ENCODE data around the gene WIPF2.

The WIPF2 gene

DNA sequence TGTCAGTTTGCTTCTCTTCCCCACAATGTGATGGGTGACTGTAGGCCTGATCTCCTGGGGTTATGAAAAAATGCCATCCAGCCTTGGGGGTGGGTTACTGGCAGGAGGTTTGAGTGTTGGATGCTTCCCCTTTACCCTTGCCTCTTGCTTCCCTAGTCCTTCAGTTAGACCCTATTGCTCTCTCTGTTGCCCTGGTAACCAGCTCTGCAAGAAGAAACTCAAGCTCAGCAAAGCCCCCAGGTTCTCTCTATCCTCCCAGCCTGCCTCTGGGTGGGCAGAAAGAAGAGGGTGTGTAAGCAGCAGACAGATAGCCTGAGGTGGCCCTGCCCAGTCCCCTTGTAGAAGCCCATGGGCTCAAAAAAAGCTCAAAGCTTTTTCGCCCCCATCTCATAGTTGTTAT is 44.6 kb upstream of the WIPF2 start:
- no peak for TF ChIP-seq FOXP2 (optimal IDR thresholded peaks at IDR 0.05; ENCODE audit: borderline replicate concordance, extremely low read depth, extremely low read length, insufficient read depth)
- no peak for TF ChIP-seq TAF1 (IDR thresholded peaks at IDR 0.05; ENCODE audit: borderline replicate concordance, insufficient read depth, low read length)
- no peak for TF ChIP-seq SIN3A (IDR thresholded peaks at IDR 0.05; ENCODE audit: borderline replicate concordance, insufficient read depth, low read length)
- no peak for TF ChIP-seq POLR2AphosphoS5 (IDR thresholded peaks at IDR 0.05; ENCODE audit: low read depth, low read length)
- TF ChIP-seq, protein P1, sequence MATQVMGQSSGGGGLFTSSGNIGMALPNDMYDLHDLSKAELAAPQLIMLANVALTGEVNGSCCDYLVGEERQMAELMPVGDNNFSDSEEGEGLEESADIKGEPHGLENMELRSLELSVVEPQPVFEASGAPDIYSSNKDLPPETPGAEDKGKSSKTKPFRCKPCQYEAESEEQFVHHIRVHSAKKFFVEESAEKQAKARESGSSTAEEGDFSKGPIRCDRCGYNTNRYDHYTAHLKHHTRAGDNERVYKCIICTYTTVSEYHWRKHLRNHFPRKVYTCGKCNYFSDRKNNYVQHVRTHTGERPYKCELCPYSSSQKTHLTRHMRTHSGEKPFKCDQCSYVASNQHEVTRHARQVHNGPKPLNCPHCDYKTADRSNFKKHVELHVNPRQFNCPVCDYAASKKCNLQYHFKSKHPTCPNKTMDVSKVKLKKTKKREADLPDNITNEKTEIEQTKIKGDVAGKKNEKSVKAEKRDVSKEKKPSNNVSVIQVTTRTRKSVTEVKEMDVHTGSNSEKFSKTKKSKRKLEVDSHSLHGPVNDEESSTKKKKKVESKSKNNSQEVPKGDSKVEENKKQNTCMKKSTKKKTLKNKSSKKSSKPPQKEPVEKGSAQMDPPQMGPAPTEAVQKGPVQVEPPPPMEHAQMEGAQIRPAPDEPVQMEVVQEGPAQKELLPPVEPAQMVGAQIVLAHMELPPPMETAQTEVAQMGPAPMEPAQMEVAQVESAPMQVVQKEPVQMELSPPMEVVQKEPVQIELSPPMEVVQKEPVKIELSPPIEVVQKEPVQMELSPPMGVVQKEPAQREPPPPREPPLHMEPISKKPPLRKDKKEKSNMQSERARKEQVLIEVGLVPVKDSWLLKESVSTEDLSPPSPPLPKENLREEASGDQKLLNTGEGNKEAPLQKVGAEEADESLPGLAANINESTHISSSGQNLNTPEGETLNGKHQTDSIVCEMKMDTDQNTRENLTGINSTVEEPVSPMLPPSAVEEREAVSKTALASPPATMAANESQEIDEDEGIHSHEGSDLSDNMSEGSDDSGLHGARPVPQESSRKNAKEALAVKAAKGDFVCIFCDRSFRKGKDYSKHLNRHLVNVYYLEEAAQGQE (IDR thresholded peaks at IDR 0.05; ENCODE audit: insufficient read depth in 1 of 2, low read depth in 2 of 2, low read length in 2 of 2) = no peak

GRCh38 chr17:40175928-40176753 is 43.0 kb upstream of the WIPF2 start:
- no peak for TF ChIP-seq POLR2AphosphoS5 (IDR thresholded peaks at IDR 0.05; ENCODE audit: low read depth, low read length)
- TF ChIP-seq, protein P1 (IDR thresholded peaks at IDR 0.05; ENCODE audit: insufficient read depth in 1 of 2, low read depth in 2 of 2, low read length in 2 of 2) = no peak
- TF ChIP-seq FOXP2 (optimal IDR thresholded peaks at IDR 0.05; ENCODE audit: borderline replicate concordance, extremely low read depth, extremely low read length, insufficient read depth) = no peak
- no peak for TF ChIP-seq SIN3A (IDR thresholded peaks at IDR 0.05; ENCODE audit: borderline replicate concordance, insufficient read depth, low read length)
- no peak for TF ChIP-seq TAF1 (IDR thresholded peaks at IDR 0.05; ENCODE audit: borderline replicate concordance, insufficient read depth, low read length)

GRCh38 chr17:40176754-40177110 is 42.4 kb upstream of the WIPF2 start:
- TF ChIP-seq FOXP2 (optimal IDR thresholded peaks at IDR 0.05; ENCODE audit: borderline replicate concordance, extremely low read depth, extremely low read length, insufficient read depth) (no peak), TAF1 (IDR thresholded peaks at IDR 0.05; ENCODE audit: borderline replicate concordance, insufficient read depth, low read length) (no peak), POLR2AphosphoS5 (IDR thresholded peaks at IDR 0.05; ENCODE audit: low read depth, low read length) (no peak), SIN3A (IDR thresholded peaks at IDR 0.05; ENCODE audit: borderline replicate concordance, insufficient read depth, low read length) (no peak)
- TF ChIP-seq, protein P1 (IDR thresholded peaks at IDR 0.05; ENCODE audit: insufficient read depth in 1 of 2, low read depth in 2 of 2, low read length in 2 of 2) = no peak

DNA sequence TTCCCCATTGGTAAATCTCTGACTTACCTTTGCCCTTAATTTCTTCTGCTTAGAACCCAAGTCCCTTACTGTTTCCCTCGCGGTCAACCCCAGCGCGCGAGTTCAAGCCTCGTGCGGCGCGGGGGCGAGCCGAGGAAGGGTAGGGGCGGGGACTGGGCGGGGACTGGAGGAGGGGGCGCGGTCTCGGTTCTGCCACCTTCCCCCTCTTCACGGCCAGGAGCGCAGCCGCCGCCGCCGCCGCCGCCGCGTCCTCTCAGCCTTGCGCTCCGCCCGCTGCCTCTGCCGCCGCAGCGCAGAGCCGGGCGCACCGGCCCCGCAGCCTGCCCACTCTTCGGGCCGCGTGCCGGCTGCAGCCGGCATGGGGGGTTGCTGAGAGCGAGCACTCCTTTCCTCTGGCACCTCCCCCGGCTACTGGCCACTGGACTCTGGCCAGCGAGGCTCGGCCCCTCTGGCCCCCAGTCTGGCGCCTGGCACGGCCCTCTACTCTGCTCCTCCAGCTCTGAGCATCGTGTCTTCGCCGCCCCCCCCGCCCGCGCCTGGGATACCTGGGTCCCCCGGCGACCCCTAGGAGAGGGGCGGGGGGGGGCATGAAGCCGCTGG is 41.7 kb upstream of the WIPF2 start, which contains the start of gene RAPGEFL1:
RAPGEFL1 (plus strand) TSS at position 196 of the 600 bp plus-strand sequence; CDS start at position 588, 392 bp downstream.
- no peak for TF ChIP-seq FOXP2 (optimal IDR thresholded peaks at IDR 0.05; ENCODE audit: borderline replicate concordance, extremely low read depth, extremely low read length, insufficient read depth)
- TF ChIP-seq, protein P1 (IDR thresholded peaks at IDR 0.05; ENCODE audit: insufficient read depth in 1 of 2, low read depth in 2 of 2, low read length in 2 of 2) = no peak
- TF ChIP-seq POLR2AphosphoS5 (IDR thresholded peaks at IDR 0.05; ENCODE audit: low read depth, low read length) = no peak
- no peak for TF ChIP-seq SIN3A (IDR thresholded peaks at IDR 0.05; ENCODE audit: borderline replicate concordance, insufficient read depth, low read length)
- TF ChIP-seq TAF1 (IDR thresholded peaks at IDR 0.05; ENCODE audit: borderline replicate concordance, insufficient read depth, low read length) = no peak

All from PFSK-1 (cell line).